GM15510 (cell line): ENCODE data around the gene ECE1.

ENCODE experiments used
- POLR2A ChIP-seq: IDR thresholded peaks from 3 replicates; pipeline ENCODE4 v1.6.1; 2011; ENCODE audit warnings: borderline replicate concordance; ENCODE audit not compliant: insufficient read length; ENCODE audit errors: extremely low read depth

Gene ECE1

GRCh38 chr1:21331752-21332478, 41.7 kb upstream of the ECE1 start:
- no peak for TF ChIP-seq POLR2A

GRCh38 chr1:21330544-21330943, 40.3 kb upstream of the ECE1 start:
- TF ChIP-seq POLR2A = no peak

- TF ChIP-seq POLR2A = no peak
Measured at GRCh38 chr1:21329209-21329844, 39.1 kb upstream of the ECE1 start.

GRCh38 chr1:21327566-21328323, 37.5 kb upstream of the ECE1 start:
- TF ChIP-seq POLR2A = no peak

GRCh38 chr1:21326861-21327344, 36.6 kb upstream of the ECE1 start:
- no peak for TF ChIP-seq POLR2A

- TF ChIP-seq POLR2A = no peak
Measured at GRCh38 chr1:21325731-21326387, 35.6 kb upstream of the ECE1 start.

GRCh38 chr1:21325231-21325718, 35.0 kb upstream of the ECE1 start:
- TF ChIP-seq POLR2A = no peak

GRCh38 chr1:21324368-21325141, 34.3 kb upstream of the ECE1 start:
- TF ChIP-seq POLR2A = no peak

GRCh38 chr1:21323091-21323490, 32.8 kb upstream of the ECE1 start:
- TF ChIP-seq POLR2A = no peak

- TF ChIP-seq POLR2A = no peak
Measured at GRCh38 chr1:21322681-21323016, 32.4 kb upstream of the ECE1 start.

- TF ChIP-seq POLR2A = no peak
Measured at GRCh38 chr1:21321963-21322680, 31.9 kb upstream of the ECE1 start.

GRCh38 chr1:21320410-21321108, 30.3 kb upstream of the ECE1 start:
- TF ChIP-seq POLR2A = no peak
